CD4-positive, CD25-positive, alpha-beta regulatory T cell (primary cell): ENCODE data around the gene PDZK1. TPM values are rescaled to one million over a fixed set of nuclear protein-coding genes. Genes with fewer than 3 reads are reported as not detected.

Experiments
- ATAC-seq, 2 donors: fragments of 150-1000 bp; cut with Tn5 transposase; one replicate each; pipeline ENCODE4 v1.10.0; 2021; ENCODE audit warnings: low read depth in 2 of 2, moderate number of reproducible peaks in 2 of 2, moderate library complexity in 1 of 2
- DNase-seq, 3 donors: peaks; one replicate each; pipeline versions ENCODE4 v3.0.0 to v3.0.0-alpha.2; 2012 to 2022; ENCODE audit warnings: mixed read lengths in 1 of 3
- H3K27ac ChIP-seq: one replicate; pipeline ENCODE4 v1.7.0; 2013; ENCODE audit warnings: mild to moderate bottlenecking, low read length; ENCODE audit not compliant: insufficient read depth, poor library complexity, severe bottlenecking
- H3K27me3 ChIP-seq: one replicate; pipeline ENCODE4 v1.7.0; 2013; ENCODE audit warnings: low read length; ENCODE audit not compliant: control insufficient read depth, insufficient read depth
- H3K36me3 ChIP-seq: one replicate; pipeline ENCODE4 v1.7.0; 2013; ENCODE audit warnings: mild to moderate bottlenecking, low read length, moderate library complexity; ENCODE audit not compliant: control insufficient read depth, insufficient read depth
- H3K4me1 ChIP-seq: 2 replicates; pipeline ENCODE4 v1.7.0; 2013; ENCODE audit warnings: mild to moderate bottlenecking, low read length; ENCODE audit not compliant: insufficient read depth, control insufficient read depth, poor library complexity, severe bottlenecking
- H3K4me3 ChIP-seq: one replicate; pipeline ENCODE4 v1.7.0; 2013; ENCODE audit warnings: low read depth, mild to moderate bottlenecking, low read length, moderate library complexity
- H3K9me3 ChIP-seq, 2 experiments: 1 replicate in 1 of 2; 2 replicates in 1 of 2; pipeline ENCODE4 v1.7.0; 2013; ENCODE audit warnings: low read length in 2 of 2, mild to moderate bottlenecking in 1 of 2, moderate library complexity in 1 of 2; ENCODE audit not compliant: control insufficient read depth in 2 of 2
- H3K27ac Mint-ChIP-seq, 3 donors: one replicate each; pipeline ENCODE4 v1.8.0; 2020 to 2022; ENCODE audit warnings: mild to moderate bottlenecking in 3 of 3, mixed read lengths in 3 of 3, moderate library complexity in 2 of 3
- H3K27me3 Mint-ChIP-seq: one replicate; pipeline ENCODE4 v1.8.0; 2022; ENCODE audit warnings: mild to moderate bottlenecking, mixed read lengths
- H3K36me3 Mint-ChIP-seq: one replicate; pipeline ENCODE4 v1.8.0; 2020; ENCODE audit warnings: mixed read lengths
- H3K4me1 Mint-ChIP-seq, 4 donors: one replicate each; pipeline ENCODE4 v1.8.0; 2020 to 2022; ENCODE audit warnings: mixed read lengths in 4 of 4, mild to moderate bottlenecking in 1 of 4
- H3K4me3 Mint-ChIP-seq, 4 donors: one replicate each; pipeline ENCODE4 v1.8.0; 2020 to 2022; ENCODE audit warnings: mild to moderate bottlenecking in 4 of 4, mixed read lengths in 4 of 4, moderate library complexity in 3 of 4
- H3K9me3 Mint-ChIP-seq, 7 donors: one replicate each; pipeline ENCODE4 v1.8.0; 2020 to 2022; ENCODE audit warnings: mixed read lengths in 7 of 7, mild to moderate bottlenecking in 3 of 7, moderate library complexity in 2 of 7
- polyA plus RNA-seq, 4 donors: library from polyadenylated mRNA; unstranded; fragments of 300-500 nt; fragmentation: Illumina TruSeq; gene quantifications; one replicate each; pipeline ENCODE4 v1.2.3, GENCODE V29; 2021
- total RNA-seq: library from RNA; stranded (reverse); gene quantifications from one replicate; pipeline ENCODE4 v1.2.3, GENCODE V29; 2022

Gene PDZK1
- not detected for total RNA-seq
- polyA plus RNA-seq = under 1 TPM in 2 of 4 donors, not detected in 2; 0.15 to 0.16 TPM

- Mint-ChIP-seq H3K27me3 (peaks cover 6% of the 10 kb centered on the region), H3K27ac (peak within 1 kb of the TSS in 2 of 3 donors; percentile 3 to 33), H3K4me3 (no peak within 1 kb of the TSS), H3K9me3 (peaks cover 0 to 5% (median 0%) of the 10 kb centered on the region in 7 donors), H3K4me1 (no peaks in the 10 kb centered on the region), H3K36me3 (no peaks in the 10 kb centered on the region)
- no peak for ATAC-seq
- Histone ChIP-seq H3K27me3 (peaks cover 3% of the 10 kb centered on the region), H3K27ac (no peak within 1 kb of the TSS), H3K4me1 (no peaks in the 10 kb centered on the region), H3K36me3 (no peaks in the 10 kb centered on the region), H3K9me3 (no peaks in the 10 kb centered on the region), H3K4me3 (no peak within 1 kb of the TSS)
- no peak for DNase-seq
Measured at GRCh38 chr1:145707183-145707867, at the start of gene PDZK1. TSS of gene PDZK1 (minus strand) at chr1:145707368. CDS start at chr1:145688021, 19,347 bp downstream.

GRCh38 chr1:145751491-145752037 lies 44.4 kb upstream of the PDZK1 start:
- Histone ChIP-seq H3K36me3 (peaks cover 61% of the 10 kb centered on the region), H3K27me3 (no peaks in the 10 kb centered on the region), H3K9me3 (no peaks in the 10 kb centered on the region), H3K4me1 (no peaks in the 10 kb centered on the region), H3K4me3 (no peak overlapping the region), H3K27ac (no peak overlapping the region)
- ATAC-seq (no peak), DNase-seq (no peak)
- peaks cover 55% of the 10 kb centered on the region for H3K36me3 Mint-ChIP-seq
- peak overlapping the region in 1 of 3 donors; percentile 38 for H3K27ac Mint-ChIP-seq
- H3K9me3 Mint-ChIP-seq = no peaks in the 10 kb centered on the region
- no peaks in the 10 kb centered on the region for H3K27me3 Mint-ChIP-seq
- H3K4me3 Mint-ChIP-seq = no peak overlapping the region
- peaks cover 0 to 5% (median 0%) of the 10 kb centered on the region in 4 donors for H3K4me1 Mint-ChIP-seq

- Histone ChIP-seq H3K27me3 (no peaks in the 10 kb centered on the region), H3K4me3 (no peak overlapping the region), H3K36me3 (peaks cover 66% of the 10 kb centered on the region), H3K4me1 (no peaks in the 10 kb centered on the region), H3K9me3 (no peaks in the 10 kb centered on the region), H3K27ac (no peak overlapping the region)
- no peak for ATAC-seq
- Mint-ChIP-seq H3K4me1 (peaks cover 0 to under 1% (median 0%) of the 10 kb centered on the region in 4 donors), H3K9me3 (no peaks in the 10 kb centered on the region), H3K27me3 (no peaks in the 10 kb centered on the region), H3K4me3 (no peak overlapping the region), H3K27ac (no peak overlapping the region), H3K36me3 (peaks cover 52% of the 10 kb centered on the region)
- no peak for DNase-seq
Measured at GRCh38 chr1:145750426-145750825, 43.3 kb upstream of the PDZK1 start.

- Mint-ChIP-seq H3K36me3 (peaks cover 70% of the 10 kb centered on the region), H3K27ac (no peak overlapping the region), H3K4me1 (no peaks in the 10 kb centered on the region), H3K4me3 (no peak overlapping the region), H3K27me3 (no peaks in the 10 kb centered on the region), H3K9me3 (no peaks in the 10 kb centered on the region)
- H3K4me1 ChIP-seq = no peaks in the 10 kb centered on the region
- H3K4me3 ChIP-seq = no peak overlapping the region
- no peaks in the 10 kb centered on the region for H3K9me3 ChIP-seq
- peaks cover 80% of the 10 kb centered on the region for H3K36me3 ChIP-seq
- no peak overlapping the region for H3K27ac ChIP-seq
- ATAC-seq (no peak), DNase-seq (no peak)
- no peaks in the 10 kb centered on the region for H3K27me3 ChIP-seq
Measured at GRCh38 chr1:145747398-145748247, 40.5 kb upstream of the PDZK1 start.

- Mint-ChIP-seq H3K27ac (no peak overlapping the region), H3K4me3 (no peak overlapping the region), H3K36me3 (peaks cover 33% of the 10 kb centered on the region)
Measured at GRCh38 chr1:145740269-145740668, 33.1 kb upstream of the PDZK1 start.

GRCh38 chr1:145736191-145736590 lies 29.0 kb upstream of the PDZK1 start:
- Mint-ChIP-seq H3K4me1 (peaks cover 0 to 4% (median 0%) of the 10 kb centered on the region in 4 donors), H3K4me3 (no peak overlapping the region), H3K9me3 (no peaks in the 10 kb centered on the region), H3K27ac (peak overlapping the region in 1 of 3 donors; percentile 32), H3K36me3 (peaks cover 3% of the 10 kb centered on the region), H3K27me3 (no peaks in the 10 kb centered on the region)
- no peaks in the 10 kb centered on the region for H3K36me3 ChIP-seq
- H3K9me3 ChIP-seq = no peaks in the 10 kb centered on the region
- H3K27ac ChIP-seq = no peak overlapping the region
- no peak overlapping the region for H3K4me3 ChIP-seq
- ATAC-seq = no peak
- no peaks in the 10 kb centered on the region for H3K4me1 ChIP-seq
- H3K27me3 ChIP-seq = no peaks in the 10 kb centered on the region
- no peak for DNase-seq

More at GRCh38 chr1:145740269-145740668, 33.1 kb upstream of the PDZK1 start:
- DNase-seq = no peak
- Histone ChIP-seq H3K36me3 (peaks cover 32% of the 10 kb centered on the region), H3K27me3 (no peaks in the 10 kb centered on the region), H3K9me3 (no peaks in the 10 kb centered on the region), H3K4me3 (no peak overlapping the region), H3K27ac (no peak overlapping the region), H3K4me1 (no peaks in the 10 kb centered on the region)
- H3K27me3 Mint-ChIP-seq = no peaks in the 10 kb centered on the region
- peaks cover 0 to 4% (median 0%) of the 10 kb centered on the region in 4 donors for H3K4me1 Mint-ChIP-seq
- no peaks in the 10 kb centered on the region for H3K9me3 Mint-ChIP-seq
- no peak for ATAC-seq

GRCh38 chr1:145730900-145731299 lies 23.7 kb upstream of the PDZK1 start:
- Mint-ChIP-seq H3K4me1 (no peaks in the 10 kb centered on the region), H3K36me3 (no peaks in the 10 kb centered on the region), H3K4me3 (no peak overlapping the region), H3K9me3 (no peaks in the 10 kb centered on the region), H3K27me3 (no peaks in the 10 kb centered on the region), H3K27ac (peak overlapping the region in 1 of 3 donors; percentile 39)
- ATAC-seq = no peak
- H3K9me3 ChIP-seq = no peaks in the 10 kb centered on the region
- H3K27me3 ChIP-seq = no peaks in the 10 kb centered on the region
- no peak overlapping the region for H3K27ac ChIP-seq
- H3K4me1 ChIP-seq = no peaks in the 10 kb centered on the region
- peak in 1 of 3 donors; percentile 8 for DNase-seq
- H3K4me3 ChIP-seq = no peak overlapping the region
- H3K36me3 ChIP-seq = peaks cover 3% of the 10 kb centered on the region
